Measurements from ENCODE around the gene SAAL1.

SAAL1 gene

GRCh38 chr11:18081551-18081950, 24.3 kb downstream of the SAAL1 start:
- no peak for DNase-seq

- no peak for DNase-seq
Measured at GRCh38 chr11:18080451-18080850, 25.4 kb downstream of the SAAL1 start.

- no peak for DNase-seq
Measured at GRCh38 chr11:18078909-18079308, 27.0 kb downstream of the SAAL1 start.

- DNase-seq = no peak
Measured at GRCh38 chr11:18075444-18075843, 30.4 kb downstream of the SAAL1 start.

- no peak for DNase-seq
Measured at GRCh38 chr11:18071098-18071705, 34.7 kb downstream of the SAAL1 start.

- DNase-seq = no peak
Measured at GRCh38 chr11:18067372-18067771, 38.5 kb downstream of the SAAL1 start.

- no peak for DNase-seq
Measured at GRCh38 chr11:18066626-18067025, 39.3 kb downstream of the SAAL1 start.

- no peak for DNase-seq
Measured at GRCh38 chr11:18065572-18065971, 40.3 kb downstream of the SAAL1 start.

GRCh38 chr11:18064450-18065054, 41.3 kb downstream of the SAAL1 start:
- no peak for DNase-seq

GRCh38 chr11:18063862-18064434, 41.9 kb downstream of the SAAL1 start:
- DNase-seq = no peak

- no peak for DNase-seq
Measured at GRCh38 chr11:18063125-18063524, 42.8 kb downstream of the SAAL1 start.

GRCh38 chr11:18061351-18061750, 44.5 kb downstream of the SAAL1 start:
- no peak for DNase-seq

- DNase-seq = no peak
Measured at GRCh38 chr11:18056561-18057181, 49.2 kb downstream of the SAAL1 start.

- no peak for DNase-seq
Measured at GRCh38 chr11:18054511-18055103, 51.3 kb downstream of the SAAL1 start.

- DNase-seq = no peak
Measured at GRCh38 chr11:18050848-18051247, 55.0 kb downstream of the SAAL1 start.

- no peak for DNase-seq
Measured at GRCh38 chr11:18046116-18046777, 59.6 kb downstream of the SAAL1 start, which contains the start of gene TPH1. Gene TPH1 (minus strand): TSS chr11:18046269. CDS start chr11:18040762, 5,507 bp downstream.

- DNase-seq = no peak
Measured at GRCh38 chr11:18036456-18036855, 69.4 kb downstream of the SAAL1 start.
